ACHN (cell line): ENCODE results near the gene SGCD.

Experiments used
- DNase-seq: peaks from one replicate; pipeline ENCODE4 v3.0.0-alpha.2; 2015
- in situ Hi-C: cut with HindIII; loops from 2 replicates; pipeline ENCODE4 v1.10.0; 2017; ENCODE audit warnings: low sequenced_read_pairs, low pct_ligation_motif_present, low pct_unique_long_range_greater_than_20kb

Gene SGCD

DNA sequence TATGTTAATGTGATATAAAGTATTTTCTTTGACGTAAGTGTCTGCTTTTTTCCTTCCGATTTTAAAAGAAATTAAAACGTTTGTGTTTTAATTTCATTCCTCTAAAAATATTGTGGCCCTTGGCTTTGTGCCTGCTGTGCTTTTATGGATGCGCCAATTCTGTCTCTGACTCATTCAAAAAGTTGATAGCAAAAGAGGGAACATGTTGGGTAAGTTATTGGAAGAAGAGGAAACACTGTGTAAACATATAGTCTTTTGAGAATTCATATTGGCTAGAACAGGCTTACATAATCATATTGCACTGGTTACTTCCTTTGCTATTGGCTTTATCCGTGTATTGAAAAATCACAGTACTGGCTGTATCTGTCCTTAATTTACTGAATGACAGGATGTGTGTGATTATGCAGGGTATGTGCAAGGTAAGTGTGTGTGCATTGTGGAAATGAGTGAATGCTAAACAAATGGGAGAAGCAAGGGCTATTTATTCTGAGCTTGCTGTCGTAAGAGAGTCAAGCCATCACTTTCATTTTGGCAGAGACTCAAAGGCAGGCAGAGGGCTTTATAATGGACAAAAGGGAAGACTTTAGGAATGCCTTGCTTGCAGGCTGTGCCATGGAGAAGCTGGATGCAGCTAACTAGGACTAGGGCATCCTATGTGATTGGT lies 67.8 kb downstream of the SGCD start:
- in situ Hi-C loops, result no loop called here
- no peak for DNase-seq

DNA sequence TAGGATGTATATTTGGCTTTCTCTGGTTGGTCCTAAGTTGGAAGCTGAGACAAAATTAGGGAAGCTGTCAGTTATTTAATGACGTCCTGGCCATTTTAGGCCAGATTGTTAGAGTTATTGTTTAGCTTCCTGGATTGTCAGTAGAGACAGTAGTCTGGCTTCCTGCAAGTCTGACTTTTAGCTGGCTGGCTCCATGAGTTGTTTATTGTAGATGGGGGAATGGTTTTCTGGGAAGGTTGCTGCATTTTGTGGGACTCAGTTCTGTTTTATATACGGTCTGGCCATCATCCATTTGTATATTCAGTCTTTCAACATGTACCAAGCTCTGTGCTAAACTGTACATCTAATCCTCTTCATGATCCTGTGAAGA lies 68.3 kb downstream of the SGCD start:
- in situ Hi-C loops, result no loop called here
- DNase-seq, result no peak

DNA sequence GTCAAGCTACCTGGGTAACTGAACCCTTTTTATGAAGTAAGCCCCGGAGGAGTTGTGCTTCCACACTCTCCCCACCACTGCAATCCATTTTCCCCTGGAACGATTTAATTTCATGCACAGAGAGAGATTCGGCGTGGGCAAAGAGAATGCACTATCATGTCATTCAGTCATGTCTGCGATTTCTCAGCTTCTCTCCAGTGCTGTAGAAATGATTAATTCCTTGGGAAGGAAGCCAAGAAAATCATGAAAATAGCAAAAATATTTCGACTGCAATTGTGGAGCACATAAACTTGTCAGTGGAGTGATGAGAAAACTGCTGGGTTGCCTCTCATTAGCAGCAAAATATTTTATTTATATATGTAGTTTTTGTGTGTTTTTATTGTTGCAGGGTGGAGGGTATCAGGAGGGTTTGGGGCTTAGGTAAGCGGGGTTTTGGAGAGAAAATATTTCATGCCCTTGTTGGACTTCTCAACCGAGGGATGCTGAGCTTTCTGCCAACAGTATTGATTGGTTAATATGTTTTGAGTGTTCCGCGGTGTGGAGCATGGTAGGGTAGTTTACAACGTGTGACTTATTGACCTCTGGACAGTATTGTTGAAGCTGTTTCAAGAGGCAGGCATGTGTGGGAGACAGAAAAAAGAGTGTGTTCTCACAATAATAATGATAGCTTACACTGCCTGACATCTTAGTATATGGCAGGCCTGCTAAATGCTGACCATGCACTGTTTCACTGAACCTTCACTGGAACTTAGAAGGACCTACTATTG lies 69.3 kb downstream of the SGCD start:
- no peak for DNase-seq
- in situ Hi-C loops, result no loop called here

DNA sequence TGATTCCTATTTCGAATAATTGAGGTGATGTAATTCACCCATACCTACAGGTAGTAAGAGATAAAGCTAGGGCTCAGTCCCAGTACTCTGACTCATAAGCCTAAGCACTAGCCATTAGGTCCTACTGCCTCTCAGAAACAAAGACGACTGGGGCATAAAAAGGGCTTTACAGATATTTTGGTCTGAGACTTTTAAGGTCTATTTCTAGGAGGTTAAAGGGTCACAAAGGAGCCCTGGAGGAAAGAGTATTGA lies 69.8 kb downstream of the SGCD start:
- in situ Hi-C loops, result no loop called here
- no peak for DNase-seq

DNA sequence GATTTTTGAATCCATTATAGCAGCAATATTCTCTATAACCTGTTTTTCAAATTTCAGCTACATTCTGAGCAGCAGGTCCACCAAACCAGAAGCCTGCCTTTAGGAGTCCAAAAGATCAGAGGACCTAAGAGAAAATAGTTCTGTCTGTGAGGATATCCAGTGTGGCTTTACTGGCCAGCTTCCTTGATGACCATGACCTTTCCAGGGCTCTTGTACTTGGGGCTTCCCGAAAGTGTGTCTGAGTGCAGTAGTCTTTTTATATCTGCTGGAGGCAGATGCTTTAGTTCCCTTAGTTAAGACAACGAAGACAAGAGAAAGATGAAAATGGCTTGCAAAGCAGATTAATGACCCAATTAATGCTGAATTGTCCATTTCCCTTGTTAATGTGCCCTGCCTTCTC lies 72.4 kb downstream of the SGCD start:
- no peak for DNase-seq
- in situ Hi-C loops, result no loop called here

DNA sequence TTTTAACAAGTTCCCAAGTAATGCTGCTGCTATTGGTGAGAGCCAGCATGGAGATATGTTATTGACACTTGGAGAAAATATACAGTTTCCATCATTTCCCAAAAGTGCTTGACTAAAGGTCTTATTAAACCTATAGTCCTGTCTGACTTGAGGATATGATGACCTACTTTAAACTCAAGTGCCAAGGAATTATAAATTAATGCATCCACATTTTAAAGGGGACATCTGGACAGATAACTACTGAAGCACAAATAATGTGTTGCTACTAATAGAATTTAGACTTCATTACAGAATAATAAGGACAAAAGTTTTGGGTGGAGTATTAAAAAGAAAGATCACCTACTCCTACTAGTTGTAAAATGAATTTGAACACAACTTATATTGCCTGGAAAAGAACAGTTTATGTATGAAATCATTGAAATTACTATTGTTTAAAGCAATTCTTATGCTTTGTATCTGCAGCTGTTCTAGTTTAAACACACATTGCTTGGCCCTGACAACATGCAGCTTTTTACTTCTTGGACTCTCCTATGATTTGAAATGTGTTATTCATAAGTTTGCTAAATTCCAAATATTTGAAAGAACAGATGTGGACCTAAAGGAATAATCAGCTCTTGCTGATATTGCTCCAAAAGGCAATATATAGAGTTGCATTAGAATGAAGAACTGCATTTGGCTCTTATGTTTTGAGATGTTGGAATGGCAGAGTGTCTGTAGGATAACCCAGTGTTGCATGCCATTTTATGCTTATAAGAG lies 73.4 kb downstream of the SGCD start:
- in situ Hi-C loops, result no loop called here
- no peak for DNase-seq

DNA sequence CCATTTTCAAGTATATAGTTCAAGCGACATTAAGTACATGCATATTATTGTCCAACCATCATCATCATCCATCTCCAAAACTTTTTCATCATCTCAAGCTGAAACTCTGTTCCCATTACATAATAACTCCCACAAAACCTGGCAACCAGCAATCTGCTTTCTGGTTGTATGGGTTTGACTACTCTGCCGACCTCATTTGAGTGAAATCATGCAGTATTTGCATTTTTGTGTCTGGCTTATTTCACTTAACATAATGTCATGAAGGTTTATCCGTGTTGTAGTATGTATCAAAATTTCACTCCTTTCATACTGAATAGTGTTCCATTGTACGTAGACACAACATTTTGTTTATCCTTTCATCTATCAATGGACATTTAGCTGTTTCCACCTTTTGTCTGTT lies 74.8 kb downstream of the SGCD start:
- in situ Hi-C loops, result no loop called here
- DNase-seq, result no peak

DNA sequence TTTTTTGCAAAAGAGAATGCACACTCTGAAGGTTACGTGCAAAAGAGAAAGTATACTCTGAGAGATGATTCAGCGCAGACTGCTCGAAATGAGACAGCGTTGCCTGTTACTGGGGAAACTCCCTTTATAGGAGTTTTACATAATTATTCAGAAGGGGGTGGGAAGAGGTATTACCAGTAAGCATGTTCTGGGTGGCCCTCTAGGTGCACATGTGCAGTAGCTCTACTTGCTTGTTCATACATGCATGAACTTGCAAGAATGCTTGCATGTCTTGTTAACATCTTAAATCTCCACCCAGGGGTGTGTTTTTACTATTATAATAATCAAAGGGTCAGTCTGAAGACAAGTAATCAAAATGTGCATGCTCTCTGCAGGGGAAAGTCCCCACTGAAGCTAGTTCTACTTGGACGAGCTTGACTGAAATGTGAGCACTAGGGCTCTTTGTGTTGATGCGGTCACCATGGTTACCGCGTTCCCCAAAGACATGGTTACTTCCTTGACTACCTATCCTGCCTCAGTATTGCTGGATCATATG lies 75.5 kb downstream of the SGCD start:
- in situ Hi-C loops, result no loop called here
- DNase-seq, result peak; percentile 80

DNA sequence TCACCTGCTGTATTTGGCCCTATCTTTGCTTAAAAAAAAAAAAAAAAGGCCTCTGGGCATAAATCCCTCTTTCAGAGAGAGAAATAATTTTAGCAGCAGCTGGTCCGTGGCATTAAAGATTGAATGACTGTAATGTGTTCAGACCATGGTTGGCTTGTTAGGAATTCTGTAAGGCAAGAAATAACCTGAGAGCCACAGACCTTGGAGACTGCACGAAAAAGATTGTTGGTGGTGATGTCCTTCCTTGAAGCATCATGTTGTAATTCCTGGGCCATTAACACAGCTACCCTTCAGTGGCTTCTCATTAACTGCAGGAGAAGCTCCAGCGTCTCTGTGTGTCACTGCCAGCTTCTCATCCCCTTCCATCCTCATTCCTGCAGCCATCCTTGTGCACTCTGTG lies 79.0 kb downstream of the SGCD start:
- DNase-seq, result no peak
- in situ Hi-C loops, result no loop called here

DNA sequence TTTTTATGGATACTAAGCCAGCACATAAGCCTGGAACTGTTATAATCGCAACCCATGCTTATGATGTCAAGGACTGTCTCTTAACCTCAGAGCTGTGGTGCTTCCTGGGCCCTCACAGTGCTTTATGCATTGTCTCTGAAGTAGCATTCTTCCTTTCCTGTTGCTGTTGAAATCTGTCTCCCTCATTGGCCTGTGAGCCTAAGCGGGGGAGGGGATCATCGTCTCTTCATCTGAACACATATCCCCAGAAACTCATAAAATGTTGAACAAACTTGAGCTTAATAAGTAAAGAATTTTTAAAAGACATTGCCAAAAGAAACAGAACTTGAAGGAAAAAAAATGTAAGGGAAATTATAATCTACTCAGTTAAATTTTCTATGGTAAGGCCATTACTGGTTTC lies 80.3 kb downstream of the SGCD start:
- in situ Hi-C loops, result no loop called here
- DNase-seq, result no peak

DNA sequence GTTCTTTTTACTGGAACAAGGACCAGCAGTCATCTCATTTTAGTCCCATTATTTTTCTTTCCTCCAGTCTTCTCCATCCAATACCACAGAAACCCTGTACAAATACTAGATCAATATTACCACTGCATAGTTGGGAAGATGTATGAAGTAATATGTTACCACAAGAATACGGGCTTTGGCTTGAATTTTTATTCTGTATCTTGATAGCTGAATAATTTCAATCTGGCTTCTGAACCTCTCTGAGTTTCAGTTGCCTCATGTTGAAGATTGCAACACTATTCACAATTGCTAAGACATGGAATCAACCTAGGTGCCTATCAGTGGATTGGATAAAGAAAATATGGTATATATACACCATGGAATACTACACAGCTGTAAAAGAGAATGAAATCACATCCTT lies 82.9 kb downstream of the SGCD start:
- no peak for DNase-seq
- in situ Hi-C loops, result no loop called here

DNA sequence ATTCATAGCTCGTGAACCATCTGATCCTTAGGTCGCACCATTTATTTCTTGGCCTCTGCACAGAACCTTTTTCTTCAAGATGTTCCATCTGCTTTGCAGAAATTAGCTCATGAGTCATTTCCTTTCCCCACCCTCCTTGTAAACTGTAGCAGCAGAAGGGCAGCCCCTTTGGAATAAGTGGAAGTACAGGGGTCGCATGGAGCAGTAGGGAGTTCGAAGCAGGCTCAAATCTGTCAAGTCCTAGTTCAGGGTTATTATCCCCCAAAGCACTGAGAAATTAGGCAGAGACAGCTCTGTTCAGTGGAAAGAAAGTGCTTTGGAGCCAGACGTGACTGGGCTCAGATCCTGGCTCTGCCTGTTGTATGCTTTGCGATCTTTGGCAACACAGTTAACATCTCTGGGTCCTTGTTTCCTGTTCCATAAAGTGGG lies 84.2 kb downstream of the SGCD start:
- peak; percentile 11 for DNase-seq
- in situ Hi-C loops, result no loop called here

DNA sequence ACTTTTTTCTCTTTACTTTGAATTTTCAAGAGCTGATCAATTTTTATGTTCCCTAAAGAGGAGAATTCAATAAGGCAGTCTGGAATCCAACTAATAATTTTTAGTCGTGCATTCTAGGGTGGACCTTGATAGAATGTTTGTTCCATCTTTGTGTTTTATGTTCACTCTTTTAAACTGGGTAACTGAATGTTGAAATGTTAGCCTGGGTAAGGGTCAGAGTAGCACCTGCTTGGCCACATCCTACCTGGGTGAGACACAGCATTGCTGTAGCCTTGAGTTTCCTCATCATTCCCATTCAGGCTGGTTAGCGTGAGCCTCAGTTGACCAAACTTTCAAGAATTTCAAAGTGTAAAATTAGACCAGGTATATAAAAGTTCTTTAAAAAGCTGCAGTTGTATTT lies 85.0 kb downstream of the SGCD start:
- in situ Hi-C loops, result no loop called here
- no peak for DNase-seq

DNA sequence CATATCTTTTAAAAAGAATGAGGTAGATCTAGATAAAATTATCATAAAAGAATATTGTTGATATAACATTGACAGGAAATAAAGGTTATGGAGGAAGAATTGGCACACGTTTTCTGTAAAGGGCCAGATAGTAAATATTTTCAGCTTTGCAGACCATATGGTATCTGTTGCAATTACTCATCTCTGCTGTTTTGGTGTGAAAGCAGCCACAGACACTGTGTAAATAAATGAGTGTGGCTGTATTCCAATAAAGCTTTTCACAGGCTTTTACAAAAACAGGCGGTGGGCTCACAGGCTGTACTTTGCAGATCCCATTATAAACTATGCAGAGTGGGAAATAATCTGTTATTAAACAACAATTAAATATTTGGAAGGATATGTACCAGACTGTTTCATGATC lies 87.4 kb downstream of the SGCD start:
- DNase-seq, result no peak
- in situ Hi-C loops, result no loop called here

DNA sequence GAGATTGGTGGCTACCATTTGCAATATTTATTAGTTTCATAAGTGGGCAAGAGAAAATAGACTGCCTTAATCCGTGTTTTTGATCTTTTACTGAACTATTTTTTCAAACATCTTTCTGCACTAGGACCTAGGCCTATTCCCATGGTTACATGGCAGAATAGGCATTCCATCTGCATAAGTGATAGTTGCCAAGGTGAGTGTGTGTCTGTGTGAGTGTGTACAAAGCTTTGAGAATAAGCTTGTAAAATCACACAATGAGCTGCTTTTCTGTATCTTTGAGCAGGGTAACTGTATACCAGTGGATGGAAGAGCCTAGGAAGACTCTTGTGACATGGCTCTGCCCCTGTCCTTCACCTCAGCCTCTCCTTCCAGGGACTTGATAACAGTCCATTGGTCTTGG lies 92.7 kb downstream of the SGCD start:
- DNase-seq, result no peak

DNA sequence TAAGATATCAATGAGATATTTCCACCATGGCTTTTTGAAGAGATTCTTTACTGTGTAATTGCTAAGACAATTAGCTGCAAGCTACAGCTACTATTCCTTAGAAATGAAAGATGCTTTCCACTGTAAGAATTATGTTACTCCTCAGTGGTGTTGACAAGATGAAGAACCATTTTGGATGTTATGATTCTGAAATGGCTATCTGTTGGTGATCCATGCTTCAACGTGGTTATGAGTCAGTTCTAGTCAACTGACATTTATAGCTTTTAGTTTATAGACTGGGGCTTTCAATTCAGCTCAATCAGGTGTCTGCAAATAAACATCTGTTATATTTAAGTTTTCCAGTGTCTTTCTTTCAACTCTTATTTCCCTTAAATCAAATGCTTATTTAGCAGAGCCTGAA lies 93.7 kb downstream of the SGCD start:
- DNase-seq, result no peak
- in situ Hi-C loops, result no loop called here

More for the DNA sequence above, 92.7 kb downstream of the SGCD start:
- in situ Hi-C loops, result no loop called here

DNA sequence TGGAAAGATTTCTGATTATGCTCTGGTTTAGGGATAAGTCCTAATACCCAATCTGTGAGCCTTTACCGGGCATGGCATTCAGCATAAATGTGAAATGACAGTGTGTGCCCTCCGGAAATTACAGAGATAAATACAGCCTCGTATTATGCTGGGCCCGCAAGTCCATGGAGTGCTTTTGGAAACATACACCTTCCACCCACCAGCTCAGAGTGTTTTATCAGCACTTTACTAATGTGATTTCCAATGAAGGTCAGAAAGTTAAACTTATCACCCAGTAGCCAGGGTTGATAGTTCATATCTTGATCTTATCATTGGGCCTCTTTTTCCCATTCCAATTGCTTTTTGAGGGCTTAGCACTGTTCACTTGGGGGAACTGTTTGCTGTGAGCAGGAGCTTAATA lies 94.8 kb downstream of the SGCD start:
- no peak for DNase-seq
- in situ Hi-C loops, result no loop called here

DNA sequence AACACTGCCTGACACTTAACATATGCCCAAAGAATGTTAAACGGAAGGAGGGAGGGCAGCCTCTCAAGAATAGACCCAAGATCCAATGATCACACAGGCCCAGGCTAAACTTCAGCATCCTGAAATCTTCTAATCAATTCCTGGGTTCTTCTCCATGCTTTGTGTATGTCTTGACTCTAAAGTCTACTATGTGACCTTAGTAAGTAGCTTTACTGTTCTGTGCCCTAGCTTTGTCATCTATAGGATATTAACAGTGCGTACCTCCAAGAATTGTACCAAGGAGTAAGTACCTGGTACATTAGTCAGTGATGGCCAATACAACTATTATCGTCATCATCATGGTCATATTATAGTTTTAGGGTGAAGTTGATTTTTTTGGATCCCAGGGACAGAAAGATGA lies 96.6 kb downstream of the SGCD start:
- no peak for DNase-seq

DNA sequence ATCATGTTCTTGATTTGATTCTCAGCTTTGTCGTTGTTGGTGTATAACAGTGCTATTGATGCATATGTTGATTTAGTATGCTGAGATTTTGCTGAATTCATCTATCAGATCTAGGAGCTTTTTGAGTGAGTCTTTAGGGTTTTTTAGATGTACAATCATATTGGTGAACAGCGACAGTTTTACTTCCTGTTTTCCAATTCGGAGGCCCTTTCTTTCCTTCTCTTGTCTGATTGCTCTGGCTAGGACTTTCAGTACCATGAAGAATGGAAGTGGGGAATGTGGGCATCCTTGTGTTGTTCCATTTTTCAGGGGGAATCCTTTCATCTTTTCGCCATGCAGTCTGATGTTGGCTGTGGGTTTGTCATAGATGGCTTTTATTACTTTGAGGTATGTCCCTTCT lies 100.4 kb downstream of the SGCD start:
- in situ Hi-C loops, result no loop called here

More for the DNA sequence above, 96.6 kb downstream of the SGCD start:
- in situ Hi-C loops, result no loop called here

More for the DNA sequence above, 100.4 kb downstream of the SGCD start:
- no peak for DNase-seq
